Thyroid gland (tissue), 4 donors: ENCODE measurements around the gene PACS1.

Experiments used
- CTCF ChIP-seq, 6 experiments: fragments of 200-600 bp in 3 of 6; fragments of 450-650 bp in 3 of 6; sonication (generic) in 3 of 6; IDR thresholded peaks; one replicate each; pipeline ENCODE4 v1.5.1; 2016 to 2019; ENCODE audit warnings: antibody characterized with exemption in 6 of 6, mild to moderate bottlenecking in 2 of 6, inconsistent platforms in 1 of 6, moderate library complexity in 1 of 6
- POLR2A ChIP-seq, 2 donors: fragments of 450-650 bp; IDR thresholded peaks; one replicate each; pipeline ENCODE4 v1.6.1; 2017; ENCODE audit warnings: antibody characterized with exemption in 2 of 2, mild to moderate bottlenecking in 2 of 2, moderate library complexity in 1 of 2

- TF ChIP-seq CTCF (IDR thresholded peaks at IDR 0.05) (no peak), POLR2A (IDR thresholded peaks at IDR 0.05) (peak in 1 of 2 donors; percentile 60)
Measured at GRCh38 chr11:66048547-66049323, 21.3 kb upstream of the PACS1 start, which contains the start of gene GAL3ST3.
